CD14-positive monocyte (primary cell): Measurements from ENCODE around the gene LRRC4. TPM values are rescaled to one million over a fixed set of nuclear protein-coding genes. Genes with fewer than 3 reads are reported as not detected.

Experiments
- DNase-seq, 3 donors: peaks; one replicate each; pipeline ENCODE4 v3.0.0-alpha.2; 2011 to 2022
- H2AFZ ChIP-seq: 2 replicates; pipeline ENCODE4 v1.6.0; 2012; ENCODE audit warnings: mild to moderate bottlenecking, low read depth, low read length, inconsistent platforms; ENCODE audit not compliant: insufficient read depth, poor library complexity, severe bottlenecking
- H3K27ac ChIP-seq, 2 donors: 1 replicate in 1 of 2; 2 replicates in 1 of 2; pipeline ENCODE4 v1.5.1; 2012 to 2013; ENCODE audit warnings: low read length in 2 of 2, control low read depth in 1 of 2, inconsistent platforms in 1 of 2, low read depth in 1 of 2, mild to moderate bottlenecking in 1 of 2
- H3K27me3 ChIP-seq, 2 donors: one replicate each; pipeline versions ENCODE4 v1.6.0 to v1.6.1; 2011 to 2013; ENCODE audit warnings: low read length in 2 of 2; ENCODE audit not compliant: control insufficient read depth in 2 of 2, insufficient read depth in 2 of 2
- H3K36me3 ChIP-seq, 2 donors: replicated peaks in 1 of 2; 1 replicate in 1 of 2; 2 replicates in 1 of 2; pipeline versions ENCODE4 v1.5.1 to v1.6.1; 2012 to 2013; ENCODE audit warnings: low read length in 2 of 2, control low read depth in 1 of 2, inconsistent platforms in 1 of 2, mild to moderate bottlenecking in 1 of 2; ENCODE audit not compliant: insufficient read depth in 2 of 2, control insufficient read depth in 1 of 2
- H3K4me1 ChIP-seq, 2 donors: 1 replicate in 1 of 2; 2 replicates in 1 of 2; pipeline versions ENCODE4 v1.5.1 to v1.6.1; 2012 to 2013; ENCODE audit warnings: low read length in 2 of 2, control low read depth in 1 of 2, inconsistent platforms in 1 of 2, mild to moderate bottlenecking in 1 of 2, moderate library complexity in 1 of 2; ENCODE audit not compliant: insufficient read depth in 2 of 2, control insufficient read depth in 1 of 2
- H3K4me2 ChIP-seq: replicated peaks from 2 replicates; pipeline ENCODE3; 2012; ENCODE audit warnings: low read length, moderate library complexity, mild to moderate bottlenecking; ENCODE audit not compliant: poor library complexity, severe bottlenecking; ENCODE audit errors: extremely low read depth
- H3K4me3 ChIP-seq, 3 experiments: fragments of 200-600 bp in 1 of 3; sonication (generic) in 1 of 3; replicated peaks in 1 of 3; 1 replicate in 2 of 3; 2 replicates in 1 of 3; pipeline ENCODE4 v1.5.1; 2011 to 2013; ENCODE audit warnings: low read length in 3 of 3, mild to moderate bottlenecking in 3 of 3, control low read depth in 2 of 3, low read depth in 2 of 3, inconsistent platforms in 1 of 3, moderate library complexity in 1 of 3
- H3K79me2 ChIP-seq: 2 replicates; pipeline ENCODE4 v1.6.0; 2012; ENCODE audit warnings: mild to moderate bottlenecking, control low read depth, inconsistent platforms, low read length, moderate library complexity; ENCODE audit not compliant: insufficient read depth
- H3K9ac ChIP-seq: 2 replicates; pipeline ENCODE4 v1.6.0; 2017; ENCODE audit warnings: low read length, mild to moderate bottlenecking; ENCODE audit not compliant: insufficient read depth, poor library complexity, severe bottlenecking
- H3K9me3 ChIP-seq, 2 donors: replicated peaks in 1 of 2; 1 replicate in 1 of 2; 2 replicates in 1 of 2; pipeline versions ENCODE4 v1.5.1 to v1.6.1; 2012 to 2013; ENCODE audit warnings: low read length in 2 of 2, control low read depth in 1 of 2; ENCODE audit not compliant: control insufficient read depth in 1 of 2, insufficient read depth in 1 of 2
- H4K20me1 ChIP-seq: 2 replicates; pipeline ENCODE4 v1.6.0; 2012; ENCODE audit warnings: mild to moderate bottlenecking, low read length, control low read depth, moderate library complexity; ENCODE audit not compliant: insufficient read depth
- H3K27ac Mint-ChIP-seq, 7 donors: one replicate each; pipeline ENCODE4 v1.8.0; 2020; ENCODE audit warnings: mild to moderate bottlenecking in 7 of 7, mixed read lengths in 7 of 7, moderate library complexity in 6 of 7, inconsistent platforms in 2 of 7
- H3K27me3 Mint-ChIP-seq, 3 donors: one replicate each; pipeline ENCODE4 v1.8.0; 2021 to 2022; ENCODE audit warnings: low read depth in 3 of 3, mild to moderate bottlenecking in 3 of 3, mixed read lengths in 3 of 3, moderate library complexity in 3 of 3, inconsistent platforms in 1 of 3
- H3K36me3 Mint-ChIP-seq, 2 donors: one replicate each; pipeline ENCODE4 v1.8.0; 2020; ENCODE audit warnings: mixed read lengths in 2 of 2, inconsistent platforms in 1 of 2, mild to moderate bottlenecking in 1 of 2
- H3K4me1 Mint-ChIP-seq: one replicate; pipeline ENCODE4 v1.8.0; 2020; ENCODE audit warnings: mild to moderate bottlenecking, mixed read lengths
- H3K4me3 Mint-ChIP-seq, 2 donors: one replicate each; pipeline ENCODE4 v1.8.0; 2020; ENCODE audit warnings: mild to moderate bottlenecking in 2 of 2, mixed read lengths in 2 of 2, moderate library complexity in 1 of 2
- H3K9me3 Mint-ChIP-seq, 7 donors: one replicate each; pipeline ENCODE4 v1.8.0; 2020 to 2022; ENCODE audit warnings: mixed read lengths in 7 of 7, mild to moderate bottlenecking in 6 of 7, moderate library complexity in 6 of 7, inconsistent platforms in 2 of 7
- CTCF ChIP-seq: fragments of 200-600 bp; IDR thresholded peaks from one replicate; pipeline ENCODE4 v1.8.0; 2022; ENCODE audit warnings: antibody characterized with exemption, mild to moderate bottlenecking
- WGBS: methylation state at CpG from one replicate; pipeline ENCODE4 v1.1.5; 2013; ENCODE audit warnings: missing lambda C conversion rate; ENCODE audit not compliant: insufficient coverage; 5-methylcytosine and 5-hydroxymethylcytosine counted together
- intact Hi-C, 2 donors: fragments of 100-400 bp; cut with micrococcal nuclease; formaldehyde crosslinking; loops; one replicate each; pipeline versions ENCODE4 v1.15.0 to v1.15.1; 2023
- polyA plus RNA-seq, 3 donors: library from polyadenylated mRNA; depleted of rRNA in 1 of 3; unstranded in 2 of 3; stranded (reverse) in 1 of 3; fragments of 300-500 nt in 2 of 3; fragments of >200 nt in 1 of 3; fragmentation: Illumina TruSeq in 2 of 3; gene quantifications; 1 replicate in 2 of 3; 2 replicates in 1 of 3; pipeline ENCODE4 v1.2.3, GENCODE V29; 2012 to 2021

LRRC4 gene
- polyA plus RNA-seq, 3 donors = 0.12 to 3.3 (median 0.91) TPM

GRCh38 chr7:127981965-127982364, 49.3 kb downstream of the LRRC4 start:
- H3K79me2 ChIP-seq = no peaks in the 10 kb centered on the region
- no peak overlapping the region for H2AFZ ChIP-seq
- intact Hi-C loops = no loop called here
- Mint-ChIP-seq H3K27me3 (no peaks in the 10 kb centered on the region), H3K4me3 (no peak overlapping the region), H3K36me3 (peaks cover 35 to 53% of the 10 kb centered on the region in 2 donors), H3K4me1 (no peaks in the 10 kb centered on the region), H3K27ac (no peak overlapping the region), H3K9me3 (peaks cover 16 to 23% (median 20%) of the 10 kb centered on the region in 7 donors)
- H3K4me1 ChIP-seq = no peaks in the 10 kb centered on the region
- H3K27me3 ChIP-seq = no peaks in the 10 kb centered on the region
- no peak overlapping the region for H3K4me3 ChIP-seq
- no peak overlapping the region for H3K4me2 ChIP-seq
- H4K20me1 ChIP-seq = no peaks in the 10 kb centered on the region
- H3K9me3 ChIP-seq = peaks cover 17 to 19% of the 10 kb centered on the region in 2 donors
- 100% methylated on average over 1 of the region's 4 CpGs for WGBS
- peaks cover 4 to 44% of the 10 kb centered on the region in 2 donors for H3K36me3 ChIP-seq
- H3K9ac ChIP-seq = no peak overlapping the region
- H3K27ac ChIP-seq = no peak overlapping the region
- no peak for TF ChIP-seq CTCF
- DNase-seq = no peak

DNA sequence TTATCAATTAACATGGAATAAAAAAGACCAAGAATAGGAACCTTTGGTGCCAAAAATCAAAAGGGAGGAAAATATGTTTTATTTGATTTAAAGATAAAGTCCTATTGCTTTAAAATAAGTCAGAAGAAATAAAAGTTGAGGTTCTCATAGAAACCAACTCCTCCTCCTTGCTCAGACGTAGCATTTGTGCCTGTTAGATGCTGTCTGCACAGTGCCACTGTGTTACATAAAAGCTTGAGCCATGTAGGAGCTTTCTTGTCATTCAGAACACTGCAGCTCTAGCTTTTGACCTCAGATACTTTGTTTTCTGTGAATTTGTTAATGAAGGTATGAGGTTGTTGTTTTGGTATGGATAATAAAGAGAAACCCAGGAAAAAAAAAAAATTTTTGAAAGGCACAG, 50.3 kb downstream of the LRRC4 start:
- no peak for TF ChIP-seq CTCF
- no CpG with 5 or more reads among the region's 1 CpG for WGBS
- no peaks in the 10 kb centered on the region for H3K4me1 Mint-ChIP-seq

More for the DNA sequence above, 50.3 kb downstream of the LRRC4 start:
- Mint-ChIP-seq H3K36me3 (peaks cover 42 to 60% of the 10 kb centered on the region in 2 donors), H3K4me3 (no peak overlapping the region), H3K27ac (no peak overlapping the region), H3K27me3 (no peaks in the 10 kb centered on the region), H3K9me3 (peaks cover 16 to 27% (median 24%) of the 10 kb centered on the region in 7 donors)
- Histone ChIP-seq H3K36me3 (peaks cover 4 to 48% of the 10 kb centered on the region in 2 donors), H3K79me2 (no peaks in the 10 kb centered on the region), H4K20me1 (no peaks in the 10 kb centered on the region), H3K4me2 (no peak overlapping the region), H2AFZ (no peak overlapping the region), H3K27me3 (no peaks in the 10 kb centered on the region), H3K9me3 (peaks cover 19% of the 10 kb centered on the region in 2 donors), H3K4me3 (no peak overlapping the region), H3K4me1 (no peaks in the 10 kb centered on the region), H3K27ac (no peak overlapping the region), H3K9ac (no peak overlapping the region)
- DNase-seq = no peak
- intact Hi-C loops = no loop called here
